Suprapubic skin (tissue), 4 donors: ENCODE results near the gene ATIC. TPM values are rescaled to one million over a fixed set of nuclear protein-coding genes. Genes with fewer than 3 reads are reported as not detected.
"Not testable (repeated sequence)": the region's sequence is repeated elsewhere in the genome, so short reads cannot be mapped to it uniquely, and the experiment has no call there.

ENCODE experiments used
- DNase-seq, 2 donors: peaks; one replicate each; pipeline ENCODE4 v3.0.0-alpha.2; 2019; ENCODE audit warnings: low spot score in 2 of 2
- H3K27ac ChIP-seq: fragments of 200-600 bp; sonication (generic); one replicate; pipeline ENCODE4 v1.5.1; 2019
- H3K27me3 ChIP-seq: fragments of 200-600 bp; sonication (generic); one replicate; pipeline ENCODE4 v1.5.1; 2019
- H3K36me3 ChIP-seq: fragments of 200-600 bp; sonication (generic); one replicate; pipeline ENCODE4 v1.5.1; 2019
- H3K4me1 ChIP-seq: fragments of 200-600 bp; sonication (generic); one replicate; pipeline ENCODE4 v1.5.1; 2019
- H3K4me3 ChIP-seq: fragments of 200-600 bp; sonication (generic); one replicate; pipeline ENCODE4 v1.5.1; 2019; ENCODE audit warnings: mild to moderate bottlenecking
- H3K9me3 ChIP-seq: fragments of 200-600 bp; sonication (generic); one replicate; pipeline ENCODE4 v1.5.1; 2019
- CTCF ChIP-seq, 2 donors: fragments of 200-600 bp in 1 of 2; fragments of 450-650 bp in 1 of 2; sonication (generic) in 1 of 2; IDR thresholded peaks; one replicate each; pipeline ENCODE4 v1.5.1; 2016 to 2019; ENCODE audit warnings: antibody characterized with exemption in 2 of 2, mild to moderate bottlenecking in 1 of 2, moderate library complexity in 1 of 2
- EP300 ChIP-seq: sonication (generic); formaldehyde crosslinking; IDR thresholded peaks from one replicate; pipeline ENCODE4 v1.6.1; 2017; ENCODE audit warnings: antibody characterized with exemption
- POLR2A ChIP-seq, 2 donors: fragments of 450-650 bp; IDR thresholded peaks; one replicate each; pipeline ENCODE4 v1.6.1; 2017; ENCODE audit warnings: antibody characterized with exemption in 2 of 2, mild to moderate bottlenecking in 2 of 2, moderate library complexity in 2 of 2
- POLR2AphosphoS5 ChIP-seq, 3 donors: sonication (generic); formaldehyde crosslinking; IDR thresholded peaks; one replicate each; pipeline ENCODE4 v1.6.1; 2017; ENCODE audit warnings: antibody characterized with exemption in 3 of 3
- WGBS: methylation state at CpG from one replicate; pipeline ENCODE4 v1.1.5; 2018; 5-methylcytosine and 5-hydroxymethylcytosine counted together
- total RNA-seq, 4 donors: library from RNA; depleted of rRNA; stranded (reverse); fragments of >200 nt; gene quantifications; one replicate each; pipeline ENCODE4 v1.1.0, GENCODE V29; 2016

Gene ATIC
- total RNA-seq, 4 donors from 2014 or later, result 22.7 to 49.8 (median 29.8) TPM

GRCh38 chr2:215356948-215357461, 45.1 kb downstream of the ATIC start:
- no peaks in the 10 kb centered on the region for H3K9me3 ChIP-seq
- H3K27me3 ChIP-seq, result no peaks in the 10 kb centered on the region
- no peaks in the 10 kb centered on the region for H3K4me1 ChIP-seq
- H3K27ac ChIP-seq, result no peak overlapping the region
- peaks cover 13% of the 10 kb centered on the region for H3K36me3 ChIP-seq
- 76% methylated on average over 9 of the region's 9 CpGs for WGBS
- no peak overlapping the region for H3K4me3 ChIP-seq
- no peak for DNase-seq
- TF ChIP-seq POLR2AphosphoS5 (IDR thresholded peaks at IDR 0.05), result no peak
- no peak for TF ChIP-seq EP300
- no peak for TF ChIP-seq CTCF (IDR thresholded peaks at IDR 0.05)
- TF ChIP-seq POLR2A (IDR thresholded peaks at IDR 0.05), result no peak

- Histone ChIP-seq H3K4me3 (no peak overlapping the region), H3K27ac (no peak overlapping the region), H3K27me3 (no peaks in the 10 kb centered on the region), H3K36me3 (peaks cover 19% of the 10 kb centered on the region), H3K4me1 (no peaks in the 10 kb centered on the region), H3K9me3 (no peaks in the 10 kb centered on the region)
- 60% methylated on average over 3 of the region's 3 CpGs for WGBS
- no peak for DNase-seq
- no peak for TF ChIP-seq POLR2A (IDR thresholded peaks at IDR 0.05)
- TF ChIP-seq CTCF (IDR thresholded peaks at IDR 0.05), result no peak
- TF ChIP-seq POLR2AphosphoS5 (IDR thresholded peaks at IDR 0.05), result no peak
- TF ChIP-seq EP300, result no peak
These were observed 45.8 kb downstream of the ATIC start for GRCh38 chr2:215357660-215358059.

- peaks cover 25% of the 10 kb centered on the region for H3K36me3 ChIP-seq
- no peaks in the 10 kb centered on the region for H3K27me3 ChIP-seq
These were observed 46.5 kb downstream of the ATIC start for GRCh38 chr2:215358312-215358845.

GRCh38 chr2:215358891-215359575, 47.2 kb downstream of the ATIC start:
- TF ChIP-seq CTCF (IDR thresholded peaks at IDR 0.05) (no peak), EP300 (no peak), POLR2AphosphoS5 (IDR thresholded peaks at IDR 0.05) (no peak), POLR2A (IDR thresholded peaks at IDR 0.05) (no peak)

More at GRCh38 chr2:215358312-215358845, 46.5 kb downstream of the ATIC start:
- TF ChIP-seq POLR2A (IDR thresholded peaks at IDR 0.05) (no peak), POLR2AphosphoS5 (IDR thresholded peaks at IDR 0.05) (no peak), CTCF (IDR thresholded peaks at IDR 0.05) (no peak), EP300 (no peak)
- Histone ChIP-seq H3K4me3 (no peak overlapping the region), H3K4me1 (no peaks in the 10 kb centered on the region), H3K9me3 (no peaks in the 10 kb centered on the region), H3K27ac (no peak overlapping the region)
- 94% methylated on average over 4 of the region's 4 CpGs for WGBS
- DNase-seq, result no peak

GRCh38 chr2:215359576-215359922, 47.7 kb downstream of the ATIC start:
- TF ChIP-seq CTCF (IDR thresholded peaks at IDR 0.05) (no peak), POLR2AphosphoS5 (IDR thresholded peaks at IDR 0.05) (no peak), EP300 (no peak), POLR2A (IDR thresholded peaks at IDR 0.05) (no peak)
- H3K36me3 ChIP-seq, result peaks cover 31% of the 10 kb centered on the region
- no peak for DNase-seq
- H3K4me1 ChIP-seq, result no peaks in the 10 kb centered on the region
- no peaks in the 10 kb centered on the region for H3K9me3 ChIP-seq
- no peak overlapping the region for H3K27ac ChIP-seq
- H3K4me3 ChIP-seq, result no peak overlapping the region
- WGBS, result 97% methylated on average over 1 of the region's 1 CpG
- no peaks in the 10 kb centered on the region for H3K27me3 ChIP-seq

More at GRCh38 chr2:215358891-215359575, 47.2 kb downstream of the ATIC start:
- Histone ChIP-seq H3K4me1 (no peaks in the 10 kb centered on the region), H3K27ac (no peak overlapping the region), H3K9me3 (no peaks in the 10 kb centered on the region), H3K36me3 (peaks cover 30% of the 10 kb centered on the region), H3K27me3 (no peaks in the 10 kb centered on the region), H3K4me3 (no peak overlapping the region)
- no peak for DNase-seq
- WGBS, result 90% methylated on average over 15 of the region's 15 CpGs

GRCh38 chr2:215360059-215360458, 48.2 kb downstream of the ATIC start:
- DNase-seq, H3K9me3 ChIP-seq, H3K27me3 ChIP-seq, H3K27ac ChIP-seq, H3K4me3 ChIP-seq, H3K4me1 ChIP-seq: not testable (repeated sequence)
- 96% methylated on average over 3 of the region's 3 CpGs for WGBS
- peaks cover 36% of the 10 kb centered on the region for H3K36me3 ChIP-seq
